HPDE6-E6E7 (cell line): ENCODE data around the gene PACRG.
"Not testable (repeated sequence)": the region's sequence is repeated elsewhere in the genome, so short reads cannot be mapped to it uniquely, and the experiment has no call there.

Experiments
- DNase-seq: peaks from one replicate; pipeline ENCODE4 v3.0.0; 2011; ENCODE audit warnings: missing footprints; ENCODE audit errors: extremely low spot score

The PACRG gene

GRCh38 chr6:163313566-163313965 is 585.8 kb downstream of the PACRG start:
- no peak for DNase-seq

GRCh38 chr6:163313981-163314380 is 586.2 kb downstream of the PACRG start:
- DNase-seq = no peak

GRCh38 chr6:163314791-163315470 is 587.2 kb downstream of the PACRG start:
- no peak for DNase-seq

- not testable (repeated sequence) for DNase-seq
Observed at GRCh38 chr6:163316866-163317495, 589.2 kb downstream of the PACRG start.

- DNase-seq = no peak
Observed at GRCh38 chr6:163318071-163318786, 590.5 kb downstream of the PACRG start.

GRCh38 chr6:163319609-163320366 is 592.0 kb downstream of the PACRG start:
- no peak for DNase-seq

- no peak for DNase-seq
Observed at GRCh38 chr6:163320402-163320801, 592.6 kb downstream of the PACRG start.

DNA sequence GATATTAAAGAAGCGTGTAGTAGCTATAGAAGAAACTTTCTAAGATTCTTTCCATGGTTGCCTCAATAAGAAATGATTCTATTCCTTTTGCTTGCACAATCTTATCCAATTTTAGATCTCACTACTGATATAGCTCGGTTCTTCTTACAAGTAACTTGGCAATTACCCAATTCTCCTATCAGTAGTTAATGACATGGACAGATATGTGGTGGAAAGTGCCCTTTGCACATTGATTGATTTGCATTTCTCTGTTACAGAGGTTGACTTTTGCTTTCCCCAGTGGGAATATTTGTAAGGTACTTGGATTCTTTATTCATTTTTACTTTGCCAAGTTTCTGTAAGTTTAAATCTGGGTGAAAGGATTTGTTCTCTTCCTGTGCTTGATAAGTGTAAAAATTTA is 593.0 kb downstream of the PACRG start:
- DNase-seq = no peak

- no peak for DNase-seq
Observed at GRCh38 chr6:163321717-163322116, 593.9 kb downstream of the PACRG start.

GRCh38 chr6:163323274-163323673 is 595.5 kb downstream of the PACRG start:
- no peak for DNase-seq

- DNase-seq = no peak
Observed at GRCh38 chr6:163323705-163324104, 595.9 kb downstream of the PACRG start.

DNA sequence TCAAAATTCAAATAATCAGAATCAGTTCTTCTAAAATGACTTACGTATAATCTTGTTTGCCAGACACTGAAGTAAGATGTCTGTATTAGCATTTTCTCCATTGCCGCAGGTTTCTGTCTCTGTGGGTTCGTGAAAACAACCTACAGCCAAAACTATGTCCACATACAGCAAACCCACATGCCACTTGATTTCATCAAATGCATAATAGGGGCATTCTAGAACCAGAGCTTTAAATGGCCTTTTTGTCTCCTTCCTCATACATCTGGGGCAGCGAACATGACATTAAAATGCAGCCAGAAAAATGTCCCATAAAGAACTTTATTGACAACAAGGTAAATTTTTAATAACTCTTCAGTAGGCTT is 596.5 kb downstream of the PACRG start:
- DNase-seq = no peak

GRCh38 chr6:163324688-163325389 is 597.1 kb downstream of the PACRG start:
- no peak for DNase-seq

GRCh38 chr6:163325390-163325784 is 597.6 kb downstream of the PACRG start:
- DNase-seq = no peak

DNA sequence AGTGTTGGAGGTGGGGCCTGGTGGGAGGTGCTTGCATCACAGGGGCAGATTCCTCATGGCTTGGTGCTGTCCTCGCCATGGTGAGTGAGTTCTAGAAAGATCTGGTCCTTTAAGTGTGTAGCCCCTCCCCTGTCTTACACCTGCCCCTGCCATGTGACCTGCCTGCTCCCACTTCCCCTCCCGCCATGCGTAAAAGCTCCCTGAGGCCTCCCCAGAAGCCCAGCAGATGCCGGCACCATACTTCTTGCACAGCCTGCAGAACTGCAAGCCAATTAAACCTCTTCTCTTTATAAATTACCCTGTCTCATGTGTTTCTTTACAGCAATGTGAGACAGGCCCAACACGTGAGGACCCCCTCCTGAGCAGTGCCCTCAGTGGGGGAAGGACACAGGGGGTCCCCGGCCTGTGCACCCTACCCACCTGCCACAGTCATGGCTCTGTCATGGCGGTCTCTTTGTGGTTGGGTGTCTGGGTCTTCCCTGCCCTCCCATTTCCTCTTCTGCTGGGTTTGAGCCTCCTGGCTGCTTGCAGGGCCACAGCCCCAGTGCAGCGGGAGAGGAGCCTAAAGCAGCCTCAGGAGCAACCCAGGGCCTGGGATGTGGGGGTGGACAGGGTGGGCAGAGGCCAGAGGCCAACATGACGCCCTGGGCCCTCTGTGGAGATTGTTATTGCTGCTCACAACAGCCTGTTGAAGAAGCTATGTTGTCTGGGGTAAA is 599.5 kb downstream of the PACRG start:
- no peak for DNase-seq

DNA sequence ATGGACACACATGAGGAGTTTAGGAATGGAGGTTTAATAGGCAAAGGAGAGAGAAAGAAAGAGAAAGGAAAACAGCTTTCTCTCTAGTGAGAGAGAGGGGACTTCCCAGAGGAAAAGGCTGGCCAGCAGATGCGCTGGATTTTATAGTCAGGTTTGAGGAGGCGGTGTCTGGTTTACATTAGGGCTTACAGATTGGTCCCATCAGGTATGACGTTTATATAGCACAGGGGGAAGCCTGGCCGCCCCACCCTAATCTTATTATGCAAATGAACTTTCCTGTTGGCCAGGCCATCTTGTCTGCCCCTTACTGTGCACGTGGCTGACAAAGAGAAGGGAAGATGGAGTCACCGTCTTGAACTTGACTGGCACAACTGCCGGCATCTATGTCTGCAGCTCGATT is 600.1 kb downstream of the PACRG start:
- no peak for DNase-seq

DNA sequence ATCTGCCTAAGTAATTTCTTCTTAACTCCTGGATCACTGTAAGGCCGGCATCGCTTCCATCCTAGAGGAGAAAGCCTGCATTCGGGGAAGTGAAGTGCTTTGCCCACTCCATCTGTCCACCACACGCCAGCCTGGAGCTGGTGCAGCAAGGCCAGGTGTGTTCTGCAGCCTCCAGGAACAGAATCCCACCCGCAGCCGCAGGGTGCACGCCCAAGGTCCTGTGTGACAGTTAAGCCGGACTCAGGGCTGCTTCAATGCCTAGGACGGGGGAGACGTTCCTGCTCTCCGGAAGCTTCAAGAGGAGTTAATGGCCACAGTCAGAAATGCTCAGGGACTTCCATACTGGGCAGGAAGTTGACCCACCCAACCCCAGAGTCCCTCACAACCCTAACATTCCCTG is 600.6 kb downstream of the PACRG start:
- no peak for DNase-seq

GRCh38 chr6:163329991-163330390 is 602.2 kb downstream of the PACRG start:
- DNase-seq = no peak

DNA sequence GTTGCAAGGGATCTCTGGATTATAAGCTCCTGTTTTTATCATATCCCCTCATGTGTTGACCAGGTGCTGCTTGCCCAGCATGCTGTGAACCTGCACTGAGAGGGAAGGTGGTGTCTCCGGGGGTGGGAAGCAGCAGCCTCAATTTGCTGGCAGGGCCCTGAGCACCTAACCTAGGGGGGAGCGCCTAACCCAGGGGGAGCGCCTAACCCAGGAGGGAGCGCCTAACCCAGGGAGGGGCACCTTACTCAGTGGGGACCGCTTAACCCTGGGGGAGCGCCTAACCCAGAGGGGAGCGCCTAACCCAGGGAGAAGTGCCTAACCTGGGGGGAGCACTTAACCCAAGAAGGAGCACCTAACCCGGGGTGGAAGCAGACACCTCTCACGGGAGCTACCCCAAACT is 603.5 kb downstream of the PACRG start:
- DNase-seq = no peak

DNA sequence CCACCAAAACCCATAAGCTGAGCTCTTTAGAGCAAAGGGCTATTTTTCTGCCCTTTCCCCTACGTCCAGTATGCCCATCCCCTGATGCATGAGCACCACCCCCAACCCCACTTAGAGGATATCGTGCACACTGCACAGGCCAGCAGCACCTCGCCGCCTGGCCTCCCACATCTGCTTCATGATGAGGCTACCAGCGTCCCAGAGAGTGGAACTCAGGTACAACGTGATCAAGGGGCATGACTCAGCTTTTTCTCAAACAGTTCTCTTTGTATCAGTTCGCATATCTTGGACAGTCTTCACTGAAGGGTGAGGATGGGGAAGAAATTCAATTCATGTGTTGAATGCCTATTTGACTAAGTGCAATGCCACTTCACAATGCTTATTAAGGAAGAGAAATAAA is 604.8 kb downstream of the PACRG start:
- no peak for DNase-seq

GRCh38 chr6:163333038-163333437 is 605.3 kb downstream of the PACRG start:
- DNase-seq = no peak
